ENCODE results near the gene CD300LB.

DNA sequence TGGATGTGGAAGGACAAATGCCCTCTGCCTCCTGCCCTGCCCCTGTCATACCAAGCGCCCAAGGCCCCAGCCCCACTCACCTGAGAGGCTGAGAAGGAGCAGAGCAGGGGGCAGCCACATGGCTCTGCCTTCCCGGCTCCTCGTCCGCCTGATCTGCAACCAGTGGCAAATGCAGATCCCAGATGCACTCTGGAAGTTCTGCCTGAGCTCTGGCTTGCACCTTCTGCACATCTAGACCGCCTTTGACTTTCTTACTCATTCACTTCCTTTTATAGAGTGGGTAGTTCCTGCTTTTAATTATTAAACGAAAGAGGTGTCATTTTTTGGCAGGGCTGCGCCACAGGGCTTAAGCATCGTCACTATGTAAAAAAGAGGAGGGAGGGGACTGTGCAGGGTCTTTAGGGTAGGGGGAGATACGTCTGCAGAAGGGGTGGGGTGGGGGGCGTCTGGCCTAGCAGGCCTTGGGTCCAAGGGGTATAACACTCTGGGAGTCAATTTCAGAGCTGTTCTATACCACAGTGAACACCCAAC, at the start of gene CD300LB:
- TF ChIP-seq, protein P1, sequence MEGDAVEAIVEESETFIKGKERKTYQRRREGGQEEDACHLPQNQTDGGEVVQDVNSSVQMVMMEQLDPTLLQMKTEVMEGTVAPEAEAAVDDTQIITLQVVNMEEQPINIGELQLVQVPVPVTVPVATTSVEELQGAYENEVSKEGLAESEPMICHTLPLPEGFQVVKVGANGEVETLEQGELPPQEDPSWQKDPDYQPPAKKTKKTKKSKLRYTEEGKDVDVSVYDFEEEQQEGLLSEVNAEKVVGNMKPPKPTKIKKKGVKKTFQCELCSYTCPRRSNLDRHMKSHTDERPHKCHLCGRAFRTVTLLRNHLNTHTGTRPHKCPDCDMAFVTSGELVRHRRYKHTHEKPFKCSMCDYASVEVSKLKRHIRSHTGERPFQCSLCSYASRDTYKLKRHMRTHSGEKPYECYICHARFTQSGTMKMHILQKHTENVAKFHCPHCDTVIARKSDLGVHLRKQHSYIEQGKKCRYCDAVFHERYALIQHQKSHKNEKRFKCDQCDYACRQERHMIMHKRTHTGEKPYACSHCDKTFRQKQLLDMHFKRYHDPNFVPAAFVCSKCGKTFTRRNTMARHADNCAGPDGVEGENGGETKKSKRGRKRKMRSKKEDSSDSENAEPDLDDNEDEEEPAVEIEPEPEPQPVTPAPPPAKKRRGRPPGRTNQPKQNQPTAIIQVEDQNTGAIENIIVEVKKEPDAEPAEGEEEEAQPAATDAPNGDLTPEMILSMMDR (IDR thresholded peaks at IDR 0.05; ENCODE audit: low read depth, low read length, poor library complexity, severe bottlenecking), result no peak
- TF ChIP-seq EZH2phosphoT487 (IDR thresholded peaks at IDR 0.05; ENCODE audit: borderline replicate concordance, low read length), result no peak

Measured in DOHH2 (cell line).